Measurements from ENCODE around the gene GALR3. TPM values are rescaled to one million over a fixed set of nuclear protein-coding genes. Genes with fewer than 3 reads are reported as not detected.

GALR3 gene
- total and polyA plus RNA-seq, 2 experiments from 2014 or later: 0.29 TPM; not detected in 1

DNA sequence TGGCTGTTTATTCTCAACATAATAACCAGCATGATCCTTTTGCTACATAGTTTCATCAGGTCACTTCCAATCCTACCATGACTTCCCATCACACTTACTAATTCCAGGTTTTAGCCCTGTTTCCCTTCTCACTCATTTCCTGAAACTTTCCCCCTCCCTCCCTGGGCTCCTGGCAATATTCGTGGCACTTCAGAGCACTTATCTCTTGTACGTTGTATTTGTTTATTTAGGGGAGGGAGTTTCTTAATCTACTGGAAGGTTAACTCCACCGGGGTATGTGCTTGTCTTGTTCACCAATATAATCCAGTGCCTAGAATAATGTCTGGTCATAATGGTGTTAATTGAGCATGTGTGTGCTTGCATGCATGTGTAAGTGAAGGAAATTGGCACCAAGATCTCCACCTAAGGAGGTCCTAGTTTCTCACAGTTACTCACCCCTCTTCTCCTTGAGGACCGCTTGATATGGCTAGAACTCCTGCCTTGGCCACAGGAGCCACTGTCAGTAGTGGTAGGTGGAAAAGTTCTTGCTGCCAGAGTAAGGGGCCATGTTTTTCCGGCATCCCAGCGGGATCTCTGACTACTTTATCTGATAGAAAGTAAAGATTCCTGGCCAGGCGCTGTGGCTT is 37.7 kb downstream of the GALR3 start:
- Histone ChIP-seq H3K9me2 (replicated peaks; ENCODE audit: insufficient read depth) (no peaks in the 10 kb centered on the region), H4K20me1 (ENCODE audit: insufficient read depth, poor library complexity, severe bottlenecking) (no peaks in the 10 kb centered on the region), H3K27me3 (no peaks in the 10 kb centered on the region), H3K4me3 (no peak overlapping the region), H3K27ac (no peak overlapping the region), H2AFZ (no peak overlapping the region), H3K4me2 (no peak overlapping the region), H3K4me1 (ENCODE audit: insufficient read depth) (peaks cover 5% of the 10 kb centered on the region), H3K9me3 (ENCODE audit: low read depth) (no peaks in the 10 kb centered on the region), H3K36me3 (replicated peaks; ENCODE audit: insufficient read depth, low read depth) (no peaks in the 10 kb centered on the region), H3K79me2 (peaks cover 18% of the 10 kb centered on the region)
- TF ChIP-seq EZH2 (IDR thresholded peaks at IDR 0.05; ENCODE audit: borderline replicate concordance) (no peak), EZH2phosphoT487 (IDR thresholded peaks at IDR 0.05; ENCODE audit: low read depth, severe bottlenecking, unreplicated experiment) (no peak)
- TF ChIP-seq, protein P1, sequence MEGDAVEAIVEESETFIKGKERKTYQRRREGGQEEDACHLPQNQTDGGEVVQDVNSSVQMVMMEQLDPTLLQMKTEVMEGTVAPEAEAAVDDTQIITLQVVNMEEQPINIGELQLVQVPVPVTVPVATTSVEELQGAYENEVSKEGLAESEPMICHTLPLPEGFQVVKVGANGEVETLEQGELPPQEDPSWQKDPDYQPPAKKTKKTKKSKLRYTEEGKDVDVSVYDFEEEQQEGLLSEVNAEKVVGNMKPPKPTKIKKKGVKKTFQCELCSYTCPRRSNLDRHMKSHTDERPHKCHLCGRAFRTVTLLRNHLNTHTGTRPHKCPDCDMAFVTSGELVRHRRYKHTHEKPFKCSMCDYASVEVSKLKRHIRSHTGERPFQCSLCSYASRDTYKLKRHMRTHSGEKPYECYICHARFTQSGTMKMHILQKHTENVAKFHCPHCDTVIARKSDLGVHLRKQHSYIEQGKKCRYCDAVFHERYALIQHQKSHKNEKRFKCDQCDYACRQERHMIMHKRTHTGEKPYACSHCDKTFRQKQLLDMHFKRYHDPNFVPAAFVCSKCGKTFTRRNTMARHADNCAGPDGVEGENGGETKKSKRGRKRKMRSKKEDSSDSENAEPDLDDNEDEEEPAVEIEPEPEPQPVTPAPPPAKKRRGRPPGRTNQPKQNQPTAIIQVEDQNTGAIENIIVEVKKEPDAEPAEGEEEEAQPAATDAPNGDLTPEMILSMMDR (IDR thresholded peaks at IDR 0.05; ENCODE audit: poor library complexity): no peak
- WGBS (ENCODE audit: low lambda C conversion rate, missing lambda C conversion rate): 59% methylated on average over 7 of the region's 7 CpGs
- DNase-seq (ENCODE audit: low spot score): no peak

DNA sequence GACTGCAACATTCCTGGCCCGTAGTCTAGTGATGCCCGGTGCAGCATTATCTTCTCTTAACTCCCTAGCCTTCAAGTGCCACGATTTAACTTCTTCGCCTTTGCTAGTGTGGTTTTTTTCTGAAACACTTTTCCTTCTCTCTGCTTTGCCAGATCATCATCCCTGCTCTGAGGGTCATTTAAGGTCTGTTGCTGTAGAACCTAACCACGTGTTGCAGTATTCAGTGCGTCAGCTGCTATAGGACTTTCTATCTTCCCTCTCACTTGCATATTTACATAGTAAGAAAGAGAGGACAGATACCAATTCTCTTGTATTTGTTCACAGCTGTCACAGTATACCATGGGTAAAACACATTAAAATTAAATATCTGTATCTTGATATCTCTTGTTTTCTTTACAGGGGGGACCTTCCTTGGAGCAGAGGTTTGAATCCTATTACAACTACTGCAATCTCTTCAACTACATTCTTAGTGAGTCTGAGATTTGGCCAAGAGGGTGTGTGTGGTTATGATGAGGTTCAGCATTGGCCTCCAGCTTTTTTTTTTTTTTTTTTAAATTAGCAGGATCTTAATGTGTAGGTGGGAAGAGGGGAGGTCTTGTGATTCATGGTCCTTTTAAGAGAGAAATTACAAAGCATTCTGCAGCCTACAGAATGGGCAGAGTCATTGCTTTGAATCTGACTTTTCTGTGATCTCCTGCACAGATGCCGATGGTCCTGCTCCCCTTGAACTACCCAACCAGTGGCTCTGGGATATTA is 39.6 kb downstream of the GALR3 start:
- peaks cover 5% of the 10 kb centered on the region for H3K4me1 ChIP-seq (ENCODE audit: insufficient read depth)
- TF ChIP-seq EZH2 (IDR thresholded peaks at IDR 0.05; ENCODE audit: borderline replicate concordance): no peak
- TF ChIP-seq, protein P1 (IDR thresholded peaks at IDR 0.05; ENCODE audit: poor library complexity): no peak
- no peak for TF ChIP-seq EZH2phosphoT487 (IDR thresholded peaks at IDR 0.05; ENCODE audit: low read depth, severe bottlenecking, unreplicated experiment)
- H3K4me3 ChIP-seq: no peak overlapping the region
- no peaks in the 10 kb centered on the region for H3K9me3 ChIP-seq (ENCODE audit: low read depth)
- no peaks in the 10 kb centered on the region for H4K20me1 ChIP-seq (ENCODE audit: insufficient read depth, poor library complexity, severe bottlenecking)
- no peak overlapping the region for H3K27ac ChIP-seq
- H3K36me3 ChIP-seq (replicated peaks; ENCODE audit: insufficient read depth, low read depth): no peaks in the 10 kb centered on the region
- no peak overlapping the region for H3K4me2 ChIP-seq
- no peaks in the 10 kb centered on the region for H3K27me3 ChIP-seq
- peaks cover 12% of the 10 kb centered on the region for H3K79me2 ChIP-seq
- DNase-seq (ENCODE audit: low spot score): no peak
- 84% methylated on average over 7 of the region's 7 CpGs for WGBS (ENCODE audit: low lambda C conversion rate, missing lambda C conversion rate)
- no peaks in the 10 kb centered on the region for H3K9me2 ChIP-seq (replicated peaks; ENCODE audit: insufficient read depth)
- no peak overlapping the region for H2AFZ ChIP-seq

DNA sequence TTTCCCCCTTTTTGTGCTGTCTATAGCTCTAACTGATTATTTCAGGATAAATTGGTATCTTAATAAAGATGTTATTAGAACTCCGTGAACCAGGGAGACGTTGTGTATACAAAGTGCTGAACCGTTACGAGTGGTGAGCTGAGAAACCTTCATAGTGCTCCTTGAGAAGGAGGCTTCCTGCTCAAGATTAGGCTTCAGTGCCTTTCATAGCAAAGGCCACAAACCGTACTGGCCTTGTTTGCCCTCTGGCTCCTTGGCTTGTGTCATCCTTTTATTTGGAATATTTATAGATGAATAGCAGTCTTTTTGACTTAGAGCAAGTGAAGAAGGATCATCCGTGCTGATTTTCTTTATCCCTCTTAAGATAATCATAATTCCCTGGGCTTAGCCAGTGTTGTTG is 42.3 kb downstream of the GALR3 start:
- Histone ChIP-seq H3K27me3 (no peaks in the 10 kb centered on the region), H3K9me2 (replicated peaks; ENCODE audit: insufficient read depth) (no peaks in the 10 kb centered on the region), H3K4me2 (no peak overlapping the region), H3K9me3 (ENCODE audit: low read depth) (no peaks in the 10 kb centered on the region), H3K79me2 (peaks cover 5% of the 10 kb centered on the region), H3K4me3 (no peak overlapping the region), H3K4me1 (ENCODE audit: insufficient read depth) (peaks cover 5% of the 10 kb centered on the region), H4K20me1 (ENCODE audit: insufficient read depth, poor library complexity, severe bottlenecking) (no peaks in the 10 kb centered on the region), H2AFZ (no peak overlapping the region), H3K36me3 (replicated peaks; ENCODE audit: insufficient read depth, low read depth) (no peaks in the 10 kb centered on the region), H3K27ac (no peak overlapping the region)
- no peak for DNase-seq (ENCODE audit: low spot score)
- 87% methylated on average over 6 of the region's 6 CpGs for WGBS (ENCODE audit: low lambda C conversion rate, missing lambda C conversion rate)
- TF ChIP-seq, protein P1 (IDR thresholded peaks at IDR 0.05; ENCODE audit: poor library complexity): no peak
- TF ChIP-seq EZH2phosphoT487 (IDR thresholded peaks at IDR 0.05; ENCODE audit: low read depth, severe bottlenecking, unreplicated experiment) (no peak), EZH2 (IDR thresholded peaks at IDR 0.05; ENCODE audit: borderline replicate concordance) (no peak)
